ENCODE results near the gene EIF3L.

GRCh38 chr22:37803639-37804351, 45.4 kb upstream of the EIF3L start:
- TF ChIP-seq CTCF (IDR thresholded peaks at IDR 0.05) (no peak), POLR2A (IDR thresholded peaks at IDR 0.05) (no peak), POLR2AphosphoS5 (IDR thresholded peaks at IDR 0.05) (no peak)

Measured in gastroesophageal sphincter (tissue), 3 donors.